H1 (cell line): ENCODE measurements around the gene HES4. TPM values are rescaled to one million over a fixed set of nuclear protein-coding genes. Genes with fewer than 3 reads are reported as not detected.

Experiments used
- CBX5 ChIP-seq: fragments of 300-800, 300-1000 bp; sonication (generic); IDR thresholded peaks from 2 replicates; pipeline ENCODE4 v1.7.1; 2016; ENCODE audit warnings: antibody characterized with exemption, low read length, low read depth
- KDM1A ChIP-seq: fragments of 200-600, 300-600 bp; sonication (generic); IDR thresholded peaks from 2 replicates; pipeline ENCODE4 v1.7.1; 2016; ENCODE audit warnings: mild to moderate bottlenecking, low read length, borderline replicate concordance
- SIN3A ChIP-seq, 2 experiments: IDR thresholded peaks in 1 of 2; conservative IDR thresholded peaks in 1 of 2; 2 replicates each; pipeline ENCODE4 v1.6.1; 2011 to 2012; ENCODE audit warnings: low read length in 2 of 2, improper control_type of control experiment in 1 of 2, low read depth in 1 of 2, mild to moderate bottlenecking in 1 of 2
- polyA plus RNA-seq, 7 experiments: library from polyadenylated mRNA; depleted of rRNA in 3 of 7; stranded (reverse) in 5 of 7; unstranded in 2 of 7; fragments of >200 nt in 5 of 7; fragments of 200-250 nt in 2 of 7; gene quantifications; 1 replicate in 5 of 7; 2 replicates in 1 of 7; 4 replicates in 1 of 7; pipeline versions ENCODE4 v1.2.1 to v1.2.3, GENCODE V29; 2011 to 2013; ENCODE audit warnings: missing spikeins in 2 of 7, mixed read lengths in 2 of 7
- total RNA-seq: library from RNA; stranded (reverse); fragmentation: NEBNext Ultra II Directional; extraction: Animal tissue kit (Norgen Biotek cat#: 25700); gene quantifications from 2 replicates; pipeline ENCODE4 v1.2.1, GENCODE V29; 2021

The HES4 gene
- total and polyA plus RNA-seq, 2 of the 8 experiments (the other 6 are each of a cell fraction or from before 2014, with no cell fraction given): 2.8 to 3.5 TPM

GRCh38 chr1:963301-963651 is 36.6 kb downstream of the HES4 start (continued):
- TF ChIP-seq KDM1A (no peak), CBX5 (no peak), SIN3A (conservative IDR thresholded peaks at IDR 0.05 in 1 of 2, IDR thresholded peaks at IDR 0.05 in 1 of 2; ENCODE audit: low read depth in 1 of 2, low read length in 2 of 2) (no peak)
